HepG2 (cell line): Measurements from ENCODE around the gene LLGL2. TPM values are rescaled to one million over a fixed set of nuclear protein-coding genes. Genes with fewer than 3 reads are reported as not detected.

Experiments
- ARHGAP35 ChIP-seq: sonication (generic); formaldehyde crosslinking; IDR thresholded peaks from 2 replicates; pipeline ENCODE4 v1.9.0; 2022; ENCODE audit warnings: mild to moderate bottlenecking, inconsistent platforms, moderate library complexity, missing genetic modification reagents, borderline replicate concordance
- ARID4A ChIP-seq: sonication (generic); formaldehyde crosslinking; IDR thresholded peaks from 2 replicates; pipeline ENCODE4 v1.5.0; 2020; ENCODE audit warnings: mild to moderate bottlenecking, missing genetic modification reagents, borderline replicate concordance
- MBD4 ChIP-seq: IDR thresholded peaks from 2 replicates; pipeline ENCODE4 v1.6.1; 2012; ENCODE audit warnings: low read length, inconsistent platforms, borderline replicate concordance
- NR2F2 ChIP-seq: IDR thresholded peaks from 2 replicates; pipeline ENCODE4 v1.6.1; 2012; ENCODE audit warnings: low read depth, inconsistent platforms, borderline replicate concordance
- PATZ1 ChIP-seq: sonication (generic); formaldehyde crosslinking; IDR thresholded peaks from 2 replicates; pipeline ENCODE4 v1.4.0; 2020; ENCODE audit warnings: missing genetic modification reagents
- POLR2AphosphoS5 ChIP-seq: IDR thresholded peaks from 2 replicates; pipeline ENCODE4 v1.6.1; 2012; ENCODE audit warnings: low read depth, low read length
- REST ChIP-seq, 2 experiments: IDR thresholded peaks; 2 replicates each; pipeline ENCODE4 v1.6.1; 2011 to 2012; ENCODE audit warnings: low read length in 2 of 2, borderline replicate concordance in 1 of 2, low read depth in 1 of 2, mild to moderate bottlenecking in 1 of 2, moderate library complexity in 1 of 2
- ZHX1 ChIP-seq: sonication (generic); formaldehyde crosslinking; IDR thresholded peaks from 2 replicates; pipeline ENCODE4 v1.8.1; 2022; ENCODE audit warnings: low read depth, mild to moderate bottlenecking, missing genetic modification reagents
- ZNF7 ChIP-seq: IDR thresholded peaks from 2 replicates; pipeline ENCODE4 v1.6.1; 2016; ENCODE audit warnings: missing biosample characterization, missing genetic modification reagents
- ZNF773 ChIP-seq: sonication (generic); formaldehyde crosslinking; IDR thresholded peaks from 2 replicates; pipeline ENCODE4 v1.4.0; 2020; ENCODE audit warnings: missing genetic modification reagents, borderline replicate concordance
- ZSCAN9 ChIP-seq: IDR thresholded peaks from 2 replicates; pipeline ENCODE4 v1.6.1; 2016; ENCODE audit warnings: borderline replicate concordance
- ZZZ3 ChIP-seq: sonication (generic); formaldehyde crosslinking; IDR thresholded peaks from 2 replicates; pipeline ENCODE4 v1.4.0; 2020; ENCODE audit warnings: missing genetic modification reagents, mild to moderate bottlenecking, borderline replicate concordance
- polyA plus RNA-seq, 8 experiments: library from polyadenylated mRNA; depleted of rRNA in 3 of 8; stranded (reverse) in 7 of 8; unstranded in 1 of 8; fragments of >200 nt; fragmentation: Illumina TruSeq in 4 of 8; extraction: Trizol in 4 of 8; gene quantifications; 2 replicates each; pipeline versions ENCODE4 v1.2.1 to v1.2.3, GENCODE V29; 2011 to 2016; ENCODE audit warnings: low read depth in 4 of 8, missing spikeins in 1 of 8, mixed read lengths in 1 of 8; ENCODE audit not compliant: insufficient read depth in 1 of 8
- total RNA-seq, 5 experiments: library from RNA; depleted of rRNA; stranded (reverse); fragments of >200 nt; fragmentation: Illumina TruSeq; extraction: Trizol; gene quantifications; 2 replicates each; pipeline ENCODE4 v1.2.3, GENCODE V29; 2016; ENCODE audit warnings: low read depth in 1 of 5

Gene LLGL2
- total and polyA plus RNA-seq, 2 of the 13 experiments (the other 11 are each of a cell fraction or from before 2014, with no cell fraction given), result 83.0 to 86.7 TPM

- TF ChIP-seq REST (IDR thresholded peaks at IDR 0.05; ENCODE audit: borderline replicate concordance in 1 of 2, low read depth in 1 of 2, low read length in 2 of 2), result peak in 1 of 2 experiments; percentile 56; a peak in 1 of 4 replicates
- TF ChIP-seq ZZZ3 (CRISPR knock-in tag), result peak; percentile 30; the same call in 1 of the 2 replicates
- TF ChIP-seq NR2F2, result peak; percentile 67
- peak; percentile 86; the same call in 1 of the 2 replicates for TF ChIP-seq ZHX1
- 0 out of 2 replicates have a peak, but pooled peaks have one; percentile 37 for TF ChIP-seq ARHGAP35 (CRISPR knock-in tag)
- TF ChIP-seq MBD4, result no peak
- peak; percentile 94 for TF ChIP-seq PATZ1 (CRISPR knock-in tag)
- TF ChIP-seq ARID4A (CRISPR knock-in tag), result peak; percentile 83; the same call in 1 of the 2 replicates
- TF ChIP-seq ZSCAN9 (CRISPR knock-in tag), result peak; percentile 91; the same call in 1 of the 2 replicates
- no peak for TF ChIP-seq ZNF7
- TF ChIP-seq POLR2AphosphoS5, result peak; percentile 72; the same call in 1 of the 2 replicates
- TF ChIP-seq ZNF773, result 0 out of 2 replicates have a peak, but pooled peaks have one; percentile 58
These were observed 31.8 kb downstream of the LLGL2 start (continued) for GRCh38 chr17:75557075-75557851.
